HUDEP-2 (cell line): Measurements from ENCODE around the gene RRP1.
"Not testable (repeated sequence)": the region's sequence is repeated elsewhere in the genome, so short reads cannot be mapped to it uniquely, and the experiment has no call there.

Experiments
- DNase-seq, 76 experiments: peaks; one replicate each; lab custom pipeline; 2025; ENCODE audit not compliant: unreplicated experiment in 76 of 76; lab: John Stamatoyannopoulos, UW

The RRP1 gene

GRCh38 chr21:43814215-43815106 lies 25.1 kb downstream of the RRP1 start:
- no peak for DNase-seq

- no peak for DNase-seq
Measured at GRCh38 chr21:43815107-43815613, 25.8 kb downstream of the RRP1 start.

GRCh38 chr21:43815991-43816390 lies 26.6 kb downstream of the RRP1 start:
- DNase-seq = no peak

GRCh38 chr21:43816611-43817071 lies 27.3 kb downstream of the RRP1 start:
- no peak for DNase-seq

- no peak for DNase-seq
Measured at GRCh38 chr21:43817157-43818086, 28.0 kb downstream of the RRP1 start.

GRCh38 chr21:43818685-43819084 lies 29.3 kb downstream of the RRP1 start:
- DNase-seq = no peak

- DNase-seq = no peak
Measured at GRCh38 chr21:43819511-43820405, 30.4 kb downstream of the RRP1 start.

GRCh38 chr21:43820466-43820865 lies 31.1 kb downstream of the RRP1 start:
- no peak for DNase-seq

- not testable (repeated sequence) for DNase-seq
Measured at GRCh38 chr21:43822166-43822565, 32.8 kb downstream of the RRP1 start.

- DNase-seq = not testable (repeated sequence)
Measured at GRCh38 chr21:43822741-43823140, 33.4 kb downstream of the RRP1 start.

GRCh38 chr21:43824333-43825241 lies 35.2 kb downstream of the RRP1 start:
- DNase-seq = peak in 8 of 76 experiments; percentile 23 to 42 (median 30)

GRCh38 chr21:43825242-43825935 lies 36.0 kb downstream of the RRP1 start:
- no peak for DNase-seq

- peak in 1 of 76 experiments; percentile 26 for DNase-seq
Measured at GRCh38 chr21:43825936-43826622, 36.7 kb downstream of the RRP1 start.

GRCh38 chr21:43826623-43826974 lies 37.2 kb downstream of the RRP1 start:
- no peak for DNase-seq

GRCh38 chr21:43827015-43827611 lies 37.7 kb downstream of the RRP1 start:
- DNase-seq = peak in 9 of 76 experiments; percentile 31 to 53 (median 36)

- DNase-seq = no peak
Measured at GRCh38 chr21:43829161-43829560, 39.8 kb downstream of the RRP1 start.

GRCh38 chr21:43829575-43830119 lies 40.3 kb downstream of the RRP1 start:
- peak in 6 of 76 experiments; percentile 25 to 33 (median 30) for DNase-seq
